HG03159 (cell line): ENCODE results near the gene VAPB.

Experiments
- ATAC-seq: cut with Tn5 transposase; IDR thresholded peaks from one replicate; pipeline ENCODE4 v1.9.1; 2021; ENCODE audit warnings: mild to moderate bottlenecking, moderate library complexity; ENCODE audit not compliant: unreplicated experiment

VAPB gene

GRCh38 chr20:58433759-58434158 lies 44.7 kb downstream of the VAPB start:
- ATAC-seq, result no peak

- ATAC-seq, result no peak
These were observed 45.3 kb downstream of the VAPB start for GRCh38 chr20:58434326-58434725.

DNA sequence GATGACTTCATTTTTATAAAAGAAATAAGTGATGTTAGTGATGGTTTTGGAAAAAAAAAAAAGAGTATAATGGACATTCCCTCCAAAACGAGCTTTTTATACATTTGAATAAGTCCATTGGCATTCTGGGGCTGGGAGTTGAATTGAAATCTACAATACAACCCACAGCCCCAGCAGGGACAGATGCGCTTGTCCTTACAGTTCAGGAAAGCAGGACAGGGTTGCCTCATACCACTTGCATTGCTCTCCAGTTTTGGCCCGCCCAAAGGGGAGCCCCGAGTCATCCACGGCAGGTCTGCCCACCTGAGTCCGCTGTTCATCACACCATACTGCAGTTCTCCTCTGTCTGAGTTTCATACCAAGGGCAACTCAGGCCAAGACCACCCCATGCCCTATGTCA lies 46.2 kb downstream of the VAPB start:
- no peak for ATAC-seq

- peak; percentile 85 for ATAC-seq
These were observed 48.0 kb downstream of the VAPB start for GRCh38 chr20:58436868-58437645.

DNA sequence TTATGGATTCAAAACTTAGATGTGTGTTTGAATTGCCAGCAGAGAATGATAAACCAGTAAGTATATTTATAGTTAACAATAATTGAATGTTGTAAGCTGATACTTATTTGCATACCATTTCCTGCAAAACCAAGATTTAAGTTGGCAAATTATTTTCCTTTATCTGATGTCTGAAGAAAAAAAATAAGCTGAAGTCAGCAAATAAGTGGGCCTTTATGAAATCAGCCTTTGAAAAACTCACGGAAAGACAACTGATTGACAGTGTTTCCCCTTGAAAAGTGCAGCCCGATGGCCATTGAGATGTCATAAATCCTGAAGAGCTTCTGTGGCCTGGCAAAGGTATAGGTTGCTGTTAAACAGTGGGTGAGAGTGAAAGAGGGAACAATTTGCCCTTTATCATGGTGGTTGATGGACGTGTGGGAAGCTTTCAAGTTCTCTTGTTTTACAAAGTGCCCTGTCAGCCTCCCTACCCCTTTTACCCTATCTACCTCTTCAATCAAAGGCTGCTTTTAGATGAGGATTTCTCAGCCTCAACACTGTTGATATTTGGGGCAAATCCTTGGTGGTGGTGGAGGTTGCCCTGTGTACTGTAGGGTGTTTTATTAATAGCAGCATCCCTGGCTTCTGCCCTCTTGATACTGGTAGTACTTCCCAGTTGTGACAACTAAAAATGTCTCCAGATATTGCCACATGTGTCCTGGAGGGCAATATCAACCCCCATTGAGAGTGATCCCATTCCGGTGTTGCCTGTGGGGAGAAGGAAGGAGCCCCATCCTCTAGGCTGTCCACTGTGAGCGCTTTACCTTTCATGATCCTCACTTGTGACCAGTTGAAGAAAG lies 50.2 kb downstream of the VAPB start:
- ATAC-seq, result no peak

- ATAC-seq, result no peak
These were observed 51.2 kb downstream of the VAPB start for GRCh38 chr20:58440021-58440767.

GRCh38 chr20:58441723-58442122 lies 52.7 kb downstream of the VAPB start:
- ATAC-seq, result no peak

DNA sequence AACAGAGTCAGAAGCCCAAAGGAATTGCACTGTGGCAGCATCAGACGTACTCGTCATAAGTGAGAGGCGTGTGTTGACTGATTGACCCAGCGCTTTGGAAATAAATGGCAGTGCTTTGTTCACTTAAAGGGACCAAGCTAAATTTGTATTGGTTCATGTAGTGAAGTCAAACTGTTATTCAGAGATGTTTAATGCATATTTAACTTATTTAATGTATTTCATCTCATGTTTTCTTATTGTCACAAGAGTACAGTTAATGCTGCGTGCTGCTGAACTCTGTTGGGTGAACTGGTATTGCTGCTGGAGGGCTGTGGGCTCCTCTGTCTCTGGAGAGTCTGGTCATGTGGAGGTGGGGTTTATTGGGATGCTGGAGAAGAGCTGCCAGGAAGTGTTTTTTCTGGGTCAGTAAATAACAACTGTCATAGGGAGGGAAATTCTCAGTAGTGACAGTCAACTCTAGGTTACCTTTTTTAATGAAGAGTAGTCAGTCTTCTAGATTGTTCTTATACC lies 55.8 kb downstream of the VAPB start:
- ATAC-seq, result no peak

DNA sequence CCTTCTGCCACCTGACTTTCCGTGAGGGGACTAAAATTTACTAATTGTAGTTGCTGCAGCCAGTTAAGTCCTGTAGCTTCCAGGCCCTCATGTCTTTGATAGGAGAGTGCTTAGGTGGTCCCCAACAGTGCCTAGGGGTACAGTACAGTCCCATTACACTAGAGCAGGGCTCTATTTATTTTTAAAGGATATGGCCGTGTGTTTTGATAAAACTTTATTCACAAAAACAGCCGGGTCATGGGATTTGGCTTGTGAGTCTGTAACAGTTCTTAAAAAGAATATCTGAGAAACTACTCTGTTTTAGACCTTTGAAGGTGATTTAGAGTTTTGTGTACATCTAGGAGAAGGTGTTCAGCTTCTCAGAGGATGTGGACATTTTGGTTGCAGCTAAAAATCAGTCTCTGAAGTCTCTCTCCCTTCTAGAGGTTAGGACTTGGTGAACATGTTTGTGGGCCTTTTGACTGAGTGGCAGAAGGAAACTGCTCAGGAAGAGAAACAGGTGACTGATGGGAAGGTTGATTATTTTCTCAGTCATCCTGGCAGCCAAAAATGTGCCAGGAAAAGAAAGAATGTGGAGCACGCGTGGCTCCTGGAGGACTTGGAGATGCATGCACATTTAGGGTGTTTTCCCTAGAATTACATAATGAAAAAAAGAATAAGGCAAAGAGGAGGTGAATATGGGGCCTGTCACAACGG lies 57.4 kb downstream of the VAPB start:
- ATAC-seq, result no peak

GRCh38 chr20:58446960-58447265 lies 57.9 kb downstream of the VAPB start:
- no peak for ATAC-seq

DNA sequence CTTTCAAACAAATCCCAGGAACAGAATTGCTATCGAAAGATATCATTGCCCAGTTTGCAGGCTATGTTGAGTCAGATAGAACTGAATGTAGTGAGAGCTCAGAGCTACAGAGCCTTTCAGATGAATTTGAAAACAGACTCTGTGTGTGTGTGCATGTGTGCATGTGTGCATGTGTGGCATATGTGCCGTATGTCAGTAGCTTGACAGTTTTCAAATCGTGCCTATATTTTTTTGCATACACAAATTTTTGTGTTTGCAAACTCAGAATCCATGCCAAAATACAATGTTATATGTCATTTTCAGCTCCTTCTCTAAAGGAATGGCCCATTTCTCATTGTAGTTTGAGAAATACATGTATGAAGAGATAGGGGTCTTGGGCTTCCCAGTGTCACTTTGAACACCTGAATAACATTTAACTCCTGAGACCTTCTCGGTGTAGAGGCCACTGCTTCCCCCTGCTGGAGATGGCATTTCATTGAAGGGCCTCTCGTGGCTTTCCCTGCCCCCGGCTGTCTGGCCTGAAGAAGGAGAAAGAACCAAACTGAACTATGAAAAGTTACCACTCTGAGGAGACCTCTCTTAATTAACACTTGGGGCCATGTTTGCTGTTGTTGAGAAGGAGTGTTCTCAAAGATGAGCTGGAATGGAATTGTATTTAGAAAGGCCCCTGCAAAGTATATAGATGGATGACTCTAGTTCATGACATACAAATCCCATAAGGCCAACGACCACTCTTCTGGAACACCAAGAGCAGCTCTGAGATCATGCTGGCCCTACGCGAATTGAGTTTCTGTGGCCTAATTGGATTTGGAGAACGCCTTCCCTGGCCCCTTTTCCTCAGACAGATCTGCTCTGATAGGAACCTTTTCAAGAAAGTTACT lies 58.7 kb downstream of the VAPB start:
- ATAC-seq, result peak; percentile 59

GRCh38 chr20:58448958-58449357 lies 59.9 kb downstream of the VAPB start:
- ATAC-seq, result no peak

- ATAC-seq, result no peak
These were observed 60.7 kb downstream of the VAPB start for GRCh38 chr20:58449681-58450221.

DNA sequence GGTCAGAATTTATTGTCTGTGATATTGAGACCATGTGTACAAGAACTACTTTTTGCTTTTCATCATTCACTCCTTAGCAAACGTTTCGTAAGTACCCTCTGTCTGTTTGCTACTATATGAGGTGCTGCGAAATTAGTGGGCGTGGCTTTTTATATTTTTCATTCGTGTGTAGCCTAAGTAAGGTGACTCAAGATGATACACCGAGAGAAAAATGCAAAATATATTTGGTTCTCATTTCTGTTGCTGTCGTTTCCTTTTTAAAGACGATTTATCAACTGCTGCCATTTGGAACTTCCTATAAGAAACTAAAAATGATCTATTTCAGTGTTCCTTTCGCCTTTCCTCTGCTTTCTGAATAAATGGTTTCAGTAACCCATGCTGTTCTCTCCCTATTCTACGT lies 61.2 kb downstream of the VAPB start:
- peak; percentile 62 for ATAC-seq

DNA sequence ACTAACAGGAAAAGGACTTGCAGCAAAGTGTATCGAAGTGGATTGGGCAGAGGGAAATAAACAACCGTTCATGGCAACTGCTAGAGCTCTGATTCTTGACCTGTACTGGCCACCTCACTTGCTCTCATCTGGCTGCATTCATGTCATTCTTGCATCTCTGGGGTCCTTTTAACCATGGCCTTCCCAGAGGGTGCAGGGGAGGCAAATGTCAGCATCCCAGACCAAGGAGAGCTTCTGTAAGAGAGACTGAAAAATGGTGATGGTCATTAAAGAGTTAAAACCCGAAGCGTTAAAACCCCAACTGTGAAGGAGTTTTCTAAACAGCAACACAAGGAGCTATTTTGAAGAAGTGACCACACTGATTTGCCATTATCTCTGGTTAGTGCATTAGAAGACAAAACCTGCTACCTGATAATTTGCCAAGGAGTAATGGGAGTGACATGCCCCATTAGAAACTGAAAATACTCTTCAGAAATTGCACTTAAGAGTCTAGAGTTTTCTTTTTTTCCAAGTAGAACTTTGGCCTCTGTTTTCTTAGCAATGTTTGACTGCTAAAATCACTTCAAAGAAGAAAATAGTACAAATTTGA lies 63.7 kb downstream of the VAPB start:
- no peak for ATAC-seq

GRCh38 chr20:58453391-58453790 lies 64.4 kb downstream of the VAPB start:
- no peak for ATAC-seq

DNA sequence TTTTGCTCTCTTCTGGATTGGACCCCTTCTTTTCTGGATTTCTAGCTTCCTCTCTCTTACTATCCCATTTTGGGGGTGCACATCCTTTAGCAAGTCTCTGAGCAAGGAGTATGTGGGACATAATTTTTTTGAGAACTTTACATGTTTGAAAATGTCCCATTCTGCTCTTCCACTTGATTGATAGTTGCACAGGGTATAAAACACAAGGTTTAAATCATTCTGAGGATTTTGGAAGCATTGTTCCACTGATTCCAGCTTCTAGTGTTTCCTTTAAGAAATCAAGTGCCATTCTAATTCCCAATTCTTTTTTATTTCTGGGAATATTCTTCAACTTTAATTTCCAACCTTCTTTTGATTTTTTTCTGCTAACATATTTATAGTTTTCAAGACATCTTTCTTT lies 65.4 kb downstream of the VAPB start:
- ATAC-seq, result no peak

GRCh38 chr20:58457083-58457695 lies 68.2 kb downstream of the VAPB start:
- no peak for ATAC-seq
